Measurements from ENCODE around the gene ACSM2A. TPM values are rescaled to one million over a fixed set of nuclear protein-coding genes. Genes with fewer than 3 reads are reported as not detected.
"Not testable (repeated sequence)": the region's sequence is repeated elsewhere in the genome, so short reads cannot be mapped to it uniquely, and the experiment has no call there.

Gene ACSM2A
- total RNA-seq, 1 experiment from 2014 or later: not detected

DNA sequence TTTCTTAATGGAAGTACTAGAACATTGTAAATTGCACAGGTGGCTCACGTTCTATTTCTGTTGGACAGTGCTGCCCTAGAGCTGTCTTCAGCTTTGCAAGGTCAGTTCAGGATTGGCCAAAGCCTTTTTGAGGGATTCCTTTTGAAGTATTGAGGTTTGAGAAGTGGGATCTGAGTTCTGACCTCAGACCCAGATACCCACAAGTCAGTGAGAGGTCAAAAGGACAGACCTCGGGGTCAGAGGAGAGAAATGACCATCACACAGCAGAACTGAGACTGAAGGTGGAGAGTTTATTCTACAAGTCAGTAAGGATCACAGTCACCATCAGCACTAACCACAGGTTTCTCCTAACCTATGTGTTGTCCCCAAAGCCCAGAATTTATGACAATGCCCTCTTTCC lies 40.3 kb upstream of the ACSM2A start:
- H3K4me3 ChIP-seq (ENCODE audit: low read depth in 2 of 2, low read length in 2 of 2): no peak overlapping the region
- intact Hi-C loops (cut with micrococcal nuclease; ENCODE audit: unreplicated experiment): no loop called here
- H3K4me1 ChIP-seq (ENCODE audit: control insufficient read depth, insufficient read depth, low read length): no peaks in the 10 kb centered on the region
- H3K36me3 ChIP-seq (ENCODE audit: control insufficient read depth, insufficient read depth, low read length): no peaks in the 10 kb centered on the region
- no TSS peak for BruUV-seq (replicated peaks)
- POLR2A ChIA-PET: no interaction called here
- in situ Hi-C loops (cut with HindIII; ENCODE audit: low pct_unique_long_range_greater_than_20kb, low sequenced_read_pairs): no loop called here
- ATAC-seq: no peak
- no peak for DNase-seq (ENCODE audit: low read depth, low spot score)
- H3K27ac ChIP-seq (ENCODE audit: low read length): no peak overlapping the region
- TF ChIP-seq POLR2AphosphoS5 (IDR thresholded peaks at IDR 0.05; ENCODE audit: low read depth, low read length): no peak
- H3K9me3 ChIP-seq (ENCODE audit: control insufficient read depth, insufficient read depth, low read depth, low read length): no peaks in the 10 kb centered on the region
- peaks cover 5% of the 10 kb centered on the region; the same call in 1 of the 2 replicates for H3K27me3 ChIP-seq (ENCODE audit: control insufficient read depth, insufficient read depth, low read length)
- CTCF ChIA-PET: no interaction called here

DNA sequence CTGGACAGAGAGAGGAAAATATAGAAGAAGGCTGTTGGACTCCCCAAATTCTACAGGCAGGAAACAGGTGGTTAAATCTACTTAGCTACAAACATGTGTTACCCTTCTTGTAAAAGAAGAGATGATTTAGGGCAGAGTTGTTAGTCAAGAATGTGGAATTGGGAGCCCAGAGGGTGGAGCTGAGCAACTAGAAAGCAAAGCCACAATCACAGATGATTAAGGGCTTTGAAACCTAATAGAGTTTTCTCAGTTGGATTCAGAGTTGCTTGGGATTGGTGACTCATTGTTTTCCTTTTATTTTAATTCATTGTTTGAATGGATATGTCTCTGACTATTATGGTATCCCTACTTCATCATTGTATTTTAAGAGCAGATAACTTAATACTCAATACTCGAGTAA lies 35.8 kb upstream of the ACSM2A start:
- no TSS peak for BruUV-seq (replicated peaks)
- no peak for ATAC-seq
- ChIA-PET POLR2A (no interaction called here), CTCF (no interaction called here)
- Histone ChIP-seq H3K4me1 (ENCODE audit: control insufficient read depth, insufficient read depth, low read length) (no peaks in the 10 kb centered on the region), H3K4me3 (ENCODE audit: low read depth in 2 of 2, low read length in 2 of 2) (no peak overlapping the region), H3K27ac (ENCODE audit: low read length) (no peak overlapping the region), H3K36me3 (ENCODE audit: control insufficient read depth, insufficient read depth, low read length) (no peaks in the 10 kb centered on the region), H3K9me3 (ENCODE audit: control insufficient read depth, insufficient read depth, low read depth, low read length) (no peaks in the 10 kb centered on the region), H3K27me3 (ENCODE audit: control insufficient read depth, insufficient read depth, low read length) (0 out of 2 replicates have a peak, but pooled peaks cover 3% of the 10 kb centered on the region)
- no peak for DNase-seq (ENCODE audit: low read depth, low spot score)
- intact Hi-C loops (cut with micrococcal nuclease; ENCODE audit: unreplicated experiment): no loop called here
- in situ Hi-C loops (cut with HindIII; ENCODE audit: low pct_unique_long_range_greater_than_20kb, low sequenced_read_pairs): no loop called here
- no peak for TF ChIP-seq TCF7L2 (IDR thresholded peaks at IDR 0.05; ENCODE audit: low read depth, low read length)
- no peak for TF ChIP-seq CTCF (IDR thresholded peaks at IDR 0.05)
- TF ChIP-seq, protein P1, sequence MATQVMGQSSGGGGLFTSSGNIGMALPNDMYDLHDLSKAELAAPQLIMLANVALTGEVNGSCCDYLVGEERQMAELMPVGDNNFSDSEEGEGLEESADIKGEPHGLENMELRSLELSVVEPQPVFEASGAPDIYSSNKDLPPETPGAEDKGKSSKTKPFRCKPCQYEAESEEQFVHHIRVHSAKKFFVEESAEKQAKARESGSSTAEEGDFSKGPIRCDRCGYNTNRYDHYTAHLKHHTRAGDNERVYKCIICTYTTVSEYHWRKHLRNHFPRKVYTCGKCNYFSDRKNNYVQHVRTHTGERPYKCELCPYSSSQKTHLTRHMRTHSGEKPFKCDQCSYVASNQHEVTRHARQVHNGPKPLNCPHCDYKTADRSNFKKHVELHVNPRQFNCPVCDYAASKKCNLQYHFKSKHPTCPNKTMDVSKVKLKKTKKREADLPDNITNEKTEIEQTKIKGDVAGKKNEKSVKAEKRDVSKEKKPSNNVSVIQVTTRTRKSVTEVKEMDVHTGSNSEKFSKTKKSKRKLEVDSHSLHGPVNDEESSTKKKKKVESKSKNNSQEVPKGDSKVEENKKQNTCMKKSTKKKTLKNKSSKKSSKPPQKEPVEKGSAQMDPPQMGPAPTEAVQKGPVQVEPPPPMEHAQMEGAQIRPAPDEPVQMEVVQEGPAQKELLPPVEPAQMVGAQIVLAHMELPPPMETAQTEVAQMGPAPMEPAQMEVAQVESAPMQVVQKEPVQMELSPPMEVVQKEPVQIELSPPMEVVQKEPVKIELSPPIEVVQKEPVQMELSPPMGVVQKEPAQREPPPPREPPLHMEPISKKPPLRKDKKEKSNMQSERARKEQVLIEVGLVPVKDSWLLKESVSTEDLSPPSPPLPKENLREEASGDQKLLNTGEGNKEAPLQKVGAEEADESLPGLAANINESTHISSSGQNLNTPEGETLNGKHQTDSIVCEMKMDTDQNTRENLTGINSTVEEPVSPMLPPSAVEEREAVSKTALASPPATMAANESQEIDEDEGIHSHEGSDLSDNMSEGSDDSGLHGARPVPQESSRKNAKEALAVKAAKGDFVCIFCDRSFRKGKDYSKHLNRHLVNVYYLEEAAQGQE (IDR thresholded peaks at IDR 0.05; ENCODE audit: insufficient read depth in 1 of 2, low read depth in 2 of 2, low read length in 1 of 2): no peak
- no peak for TF ChIP-seq SIN3A (IDR thresholded peaks at IDR 0.05; ENCODE audit: borderline replicate concordance, insufficient read depth, low read depth, low read length)
- no peak for TF ChIP-seq POLR2AphosphoS5 (IDR thresholded peaks at IDR 0.05; ENCODE audit: low read depth, low read length)

DNA sequence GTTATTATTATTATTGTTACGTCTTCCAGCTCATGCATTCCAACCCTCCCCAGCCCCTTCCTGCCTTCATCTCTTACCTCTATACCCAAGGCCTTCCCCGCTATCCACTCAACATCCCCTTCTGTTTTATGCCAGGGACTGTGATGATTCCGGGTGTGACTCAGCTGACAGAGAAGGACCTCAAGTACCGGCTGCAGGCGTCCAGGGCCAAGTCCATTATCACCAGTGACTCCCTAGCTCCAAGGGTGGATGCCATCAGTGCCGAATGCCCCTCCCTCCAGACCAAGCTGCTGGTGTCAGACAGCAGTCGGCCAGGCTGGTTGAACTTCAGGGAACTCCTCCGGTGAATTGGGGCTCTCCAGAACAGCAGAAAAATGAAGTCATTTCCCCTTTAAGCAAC lies 32.2 kb upstream of the ACSM2A start:
- not testable (repeated sequence) for DNase-seq (ENCODE audit: low read depth, low spot score)

GRCh38 chr16:20421748-20422147 lies 29.6 kb upstream of the ACSM2A start:
- H3K27ac ChIP-seq (ENCODE audit: low read length); H3K27me3 ChIP-seq (ENCODE audit: control insufficient read depth, insufficient read depth, low read length); H3K4me3 ChIP-seq (ENCODE audit: low read depth in 2 of 2, low read length in 2 of 2); intact Hi-C loops (cut with micrococcal nuclease; ENCODE audit: unreplicated experiment); H3K4me1 ChIP-seq (ENCODE audit: control insufficient read depth, insufficient read depth, low read length); DNase-seq (ENCODE audit: low read depth, low spot score); BruUV-seq (replicated peaks); CTCF ChIA-PET; in situ Hi-C loops (cut with HindIII; ENCODE audit: low pct_unique_long_range_greater_than_20kb, low sequenced_read_pairs); H3K36me3 ChIP-seq (ENCODE audit: control insufficient read depth, insufficient read depth, low read length); ATAC-seq; H3K9me3 ChIP-seq (ENCODE audit: control insufficient read depth, insufficient read depth, low read depth, low read length); POLR2A ChIA-PET: not testable (repeated sequence)

More for the DNA sequence above, 32.2 kb upstream of the ACSM2A start:
- ATAC-seq; in situ Hi-C loops (cut with HindIII; ENCODE audit: low pct_unique_long_range_greater_than_20kb, low sequenced_read_pairs); H3K9me3 ChIP-seq (ENCODE audit: control insufficient read depth, insufficient read depth, low read depth, low read length); H3K27ac ChIP-seq (ENCODE audit: low read length); H3K4me1 ChIP-seq (ENCODE audit: control insufficient read depth, insufficient read depth, low read length); CTCF ChIA-PET; BruUV-seq (replicated peaks); H3K27me3 ChIP-seq (ENCODE audit: control insufficient read depth, insufficient read depth, low read length); intact Hi-C loops (cut with micrococcal nuclease; ENCODE audit: unreplicated experiment); H3K4me3 ChIP-seq (ENCODE audit: low read depth in 2 of 2, low read length in 2 of 2); POLR2A ChIA-PET; H3K36me3 ChIP-seq (ENCODE audit: control insufficient read depth, insufficient read depth, low read length): not testable (repeated sequence)

- in situ Hi-C loops (cut with HindIII; ENCODE audit: low pct_unique_long_range_greater_than_20kb, low sequenced_read_pairs); H3K27me3 ChIP-seq (ENCODE audit: control insufficient read depth, insufficient read depth, low read length); POLR2A ChIA-PET; BruUV-seq (replicated peaks); H3K4me1 ChIP-seq (ENCODE audit: control insufficient read depth, insufficient read depth, low read length); CTCF ChIA-PET; H3K36me3 ChIP-seq (ENCODE audit: control insufficient read depth, insufficient read depth, low read length); H3K27ac ChIP-seq (ENCODE audit: low read length); intact Hi-C loops (cut with micrococcal nuclease; ENCODE audit: unreplicated experiment); ATAC-seq; DNase-seq (ENCODE audit: low read depth, low spot score); H3K4me3 ChIP-seq (ENCODE audit: low read depth in 2 of 2, low read length in 2 of 2); H3K9me3 ChIP-seq (ENCODE audit: control insufficient read depth, insufficient read depth, low read depth, low read length): not testable (repeated sequence)
Measured at GRCh38 chr16:20423772-20424128, 27.6 kb upstream of the ACSM2A start.

Data from Panc1 (cell line).